ENCODE results near the gene MLN.

The MLN gene

GRCh38 chr6:33771146-33772081 lies 32.4 kb downstream of the MLN start:
- peak in 5 of 6 experiments; percentile 37 to 75 (median 52) for DNase-seq

GRCh38 chr6:33770833-33771145 lies 33.0 kb downstream of the MLN start:
- DNase-seq, result no peak

GRCh38 chr6:33770124-33770832 lies 33.5 kb downstream of the MLN start:
- DNase-seq, result no peak

DNA sequence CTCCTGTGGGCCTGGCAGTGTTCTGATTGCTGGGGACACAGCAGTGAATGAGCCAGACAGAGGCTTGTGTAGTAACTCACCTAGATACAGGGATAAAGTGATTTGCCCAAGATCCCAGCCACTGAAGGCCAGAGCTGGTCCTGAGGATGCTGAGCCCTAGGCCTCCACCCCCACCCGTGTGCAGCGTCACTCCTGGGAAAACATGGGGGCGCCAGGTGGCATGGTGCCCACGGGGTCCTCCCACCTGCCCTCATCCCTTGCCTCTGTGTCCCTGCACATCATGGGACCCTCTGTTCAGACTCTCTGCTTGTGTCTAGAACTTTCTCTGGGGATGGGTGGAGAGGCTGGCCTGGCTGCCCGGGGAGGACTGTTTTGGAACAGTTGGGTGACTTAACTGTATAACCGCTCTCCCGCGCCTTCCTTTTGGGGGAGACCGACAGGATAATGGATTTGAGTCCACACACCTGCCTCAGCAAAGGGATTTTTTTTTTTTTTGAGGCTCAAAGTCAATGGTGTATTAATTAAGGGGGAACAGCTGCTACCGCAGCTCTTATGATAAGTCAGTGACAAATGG lies 34.5 kb downstream of the MLN start:
- no peak for DNase-seq

GRCh38 chr6:33768644-33769120 lies 35.1 kb downstream of the MLN start:
- DNase-seq, result peak; percentile 23 to 65 (median 50)

- DNase-seq, result no peak
Measured at GRCh38 chr6:33766921-33767907, 36.6 kb downstream of the MLN start.

DNA sequence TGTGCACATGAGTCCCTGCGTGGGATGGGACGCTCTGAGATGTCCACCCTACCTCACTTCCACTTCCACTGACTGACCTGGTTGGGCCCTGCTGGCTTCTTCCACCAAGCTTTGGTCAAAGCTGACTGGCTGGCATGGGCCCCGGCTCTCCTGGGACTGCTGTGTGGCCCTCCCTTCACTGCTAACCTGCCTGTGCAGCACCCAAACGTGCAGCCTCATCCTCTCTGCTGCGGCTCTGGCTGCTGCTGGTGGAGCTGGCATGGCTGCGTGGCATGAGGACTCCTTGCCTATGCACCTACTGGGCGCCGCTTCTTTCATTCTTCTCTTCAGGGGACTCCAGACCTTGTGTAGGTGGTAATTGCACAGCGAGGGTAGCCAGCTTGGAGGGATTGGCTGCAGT lies 38.4 kb downstream of the MLN start:
- no peak for DNase-seq

DNA sequence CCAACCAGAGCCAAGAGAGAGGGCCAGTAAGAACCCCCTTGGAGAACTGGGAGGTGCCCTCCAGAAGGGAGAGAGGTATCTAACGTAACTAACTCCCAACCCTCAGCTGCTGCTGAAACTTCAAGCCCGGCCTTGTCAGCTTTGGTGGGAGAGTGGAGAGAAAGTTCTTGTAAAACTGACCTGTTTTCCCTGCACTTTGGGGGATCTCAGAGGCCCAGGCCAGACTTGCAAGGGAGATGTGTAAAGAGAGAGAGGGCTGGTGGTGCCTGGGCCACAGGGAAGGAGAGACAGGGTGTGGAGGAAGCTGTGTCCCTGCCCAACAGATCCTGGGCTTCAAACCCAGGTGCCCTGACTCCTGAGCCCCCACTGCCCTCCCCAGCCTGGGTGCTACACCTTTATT lies 39.8 kb downstream of the MLN start:
- DNase-seq, result no peak

DNA sequence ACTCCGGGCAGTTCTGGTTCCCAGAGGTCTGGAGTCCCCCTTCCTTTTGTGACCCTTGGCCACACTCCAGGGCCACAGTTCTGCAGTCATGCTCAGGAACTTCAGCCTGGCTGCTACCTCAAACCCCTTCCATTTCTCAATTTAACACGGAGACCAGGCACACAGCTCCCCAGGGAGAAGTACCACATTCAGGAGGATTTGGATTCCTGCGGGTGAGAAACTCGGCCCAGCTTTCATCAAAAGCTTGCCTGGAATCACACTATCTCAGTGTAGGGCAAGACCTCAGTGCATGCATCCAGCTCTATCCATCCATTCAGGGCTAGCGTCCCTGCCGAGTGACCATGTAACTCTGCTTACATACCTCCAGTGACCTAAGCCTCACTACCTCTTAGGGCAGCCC lies 40.3 kb downstream of the MLN start:
- DNase-seq, result no peak

DNA sequence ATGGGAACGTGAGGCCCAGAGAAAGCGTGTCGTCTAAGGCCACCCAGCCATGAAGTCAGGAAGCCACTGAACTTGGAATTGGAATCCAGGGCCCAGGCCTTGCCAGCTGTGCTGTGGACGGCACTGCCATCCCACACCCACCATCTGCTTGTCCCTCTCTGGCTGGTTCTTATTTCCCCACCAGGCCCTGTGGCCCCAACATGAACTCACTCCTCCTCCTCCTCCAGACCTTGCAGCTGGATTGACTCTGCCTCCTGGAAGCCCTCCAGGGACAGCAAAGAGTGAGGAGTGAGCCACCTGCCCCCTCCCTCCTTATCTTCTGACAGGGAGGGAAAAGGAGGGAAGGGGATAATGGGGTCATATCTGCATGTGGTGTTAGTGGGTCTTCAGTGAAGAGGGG lies 41.1 kb downstream of the MLN start:
- DNase-seq, result no peak

GRCh38 chr6:33761922-33762629 lies 41.7 kb downstream of the MLN start:
- DNase-seq, result peak in 5 of 6 experiments; percentile 8 to 36 (median 13)

GRCh38 chr6:33761581-33761921 lies 42.3 kb downstream of the MLN start:
- DNase-seq, result no peak

DNA sequence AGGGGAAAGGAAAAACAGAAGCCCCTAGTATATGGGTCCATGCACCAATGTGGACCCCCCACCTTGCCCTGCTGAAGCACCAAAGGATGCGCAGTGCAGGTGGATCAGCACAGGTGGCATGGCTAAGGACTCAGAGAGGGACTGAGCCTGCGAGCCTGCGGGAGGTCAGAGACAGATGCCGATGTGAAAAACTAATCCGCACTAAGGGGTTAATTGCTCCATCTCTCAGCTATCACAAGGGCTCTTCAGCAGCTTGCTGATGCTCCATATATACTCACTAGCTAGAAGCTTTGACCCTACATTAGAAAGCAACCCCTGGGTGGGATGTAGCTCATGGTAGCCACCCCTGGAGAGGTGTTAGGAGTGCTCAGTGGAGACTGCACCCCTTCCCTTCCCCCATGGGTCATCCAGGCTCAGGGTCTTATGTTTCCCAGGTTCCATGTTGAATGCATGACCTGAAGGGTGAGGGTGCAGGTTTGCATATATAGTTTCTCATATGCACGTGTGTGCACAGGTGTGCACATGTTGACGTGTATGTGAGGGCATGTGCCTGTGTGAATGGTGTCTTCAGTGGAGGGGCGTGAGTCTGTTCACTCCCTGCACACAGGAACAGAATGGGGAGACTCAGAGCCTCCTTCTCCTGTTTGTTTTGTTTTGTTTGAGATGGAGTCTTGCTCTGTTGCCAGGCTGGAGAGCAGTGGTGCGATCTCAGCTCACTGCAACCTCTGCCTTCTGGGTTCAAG lies 43.7 kb downstream of the MLN start:
- DNase-seq, result no peak

GRCh38 chr6:33758815-33759216 lies 45.0 kb downstream of the MLN start:
- DNase-seq, result no peak

- DNase-seq, result no peak
Measured at GRCh38 chr6:33757906-33758305, 45.9 kb downstream of the MLN start.

DNA sequence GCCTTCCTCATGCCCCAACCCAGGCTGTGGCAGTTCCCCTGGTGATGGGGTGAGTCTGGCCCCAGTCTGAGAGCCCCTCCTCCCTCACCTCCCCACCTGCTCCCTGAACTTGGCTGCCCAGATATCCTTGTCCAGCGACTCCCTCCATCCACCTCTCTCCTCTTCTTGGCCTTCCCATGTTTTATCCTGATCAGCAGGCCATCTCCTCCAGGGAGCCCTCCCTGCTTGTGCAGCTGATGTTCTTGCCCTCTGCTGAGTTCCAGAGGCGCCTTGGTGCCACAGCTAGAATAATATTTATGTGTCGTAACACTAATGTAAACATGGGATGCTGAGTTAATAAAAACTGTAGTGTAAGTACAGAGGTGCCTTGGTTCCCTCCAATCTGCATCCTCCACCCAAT lies 46.7 kb downstream of the MLN start:
- no peak for DNase-seq

DNA sequence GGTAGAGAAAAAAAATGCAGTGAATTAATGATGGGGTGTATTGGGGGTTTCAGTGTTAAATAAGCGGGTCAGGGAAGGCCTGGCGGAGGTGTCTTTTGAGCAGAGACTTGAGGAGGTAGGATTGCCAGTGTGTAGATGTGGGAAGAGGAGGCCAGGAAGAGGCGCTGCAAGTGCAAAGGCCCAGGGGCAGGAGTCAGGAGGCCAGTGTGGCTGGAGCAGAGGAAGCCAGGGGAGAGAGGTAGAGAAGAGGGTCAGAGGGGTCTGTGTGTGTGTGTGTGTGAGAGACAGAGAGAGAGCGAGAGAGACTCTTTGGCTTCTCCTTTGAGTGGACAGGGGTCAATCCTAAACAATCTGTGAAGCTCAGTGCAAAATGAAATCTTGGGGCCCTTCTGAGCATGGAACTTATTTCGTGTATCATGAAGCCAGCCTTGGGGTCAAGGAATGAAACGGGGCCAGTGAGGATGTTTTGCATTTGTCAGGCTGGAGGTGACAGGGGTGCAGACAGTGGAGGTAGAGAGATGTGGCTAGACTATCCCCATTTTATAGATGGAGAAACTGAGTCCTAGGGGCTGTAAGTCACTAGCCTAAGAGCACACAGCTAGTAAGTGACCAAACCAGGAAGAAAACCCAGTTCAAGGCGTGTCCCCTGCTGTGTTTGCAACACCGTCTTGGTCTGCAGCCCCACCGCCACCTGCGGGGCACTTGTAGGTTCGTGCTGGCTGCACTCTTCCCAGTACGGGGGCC lies 47.4 kb downstream of the MLN start:
- DNase-seq, result no peak

GRCh38 chr6:33755070-33755869 lies 48.5 kb downstream of the MLN start:
- no peak for DNase-seq

- no peak for DNase-seq
Measured at GRCh38 chr6:33754222-33754621, 49.6 kb downstream of the MLN start.

DNA sequence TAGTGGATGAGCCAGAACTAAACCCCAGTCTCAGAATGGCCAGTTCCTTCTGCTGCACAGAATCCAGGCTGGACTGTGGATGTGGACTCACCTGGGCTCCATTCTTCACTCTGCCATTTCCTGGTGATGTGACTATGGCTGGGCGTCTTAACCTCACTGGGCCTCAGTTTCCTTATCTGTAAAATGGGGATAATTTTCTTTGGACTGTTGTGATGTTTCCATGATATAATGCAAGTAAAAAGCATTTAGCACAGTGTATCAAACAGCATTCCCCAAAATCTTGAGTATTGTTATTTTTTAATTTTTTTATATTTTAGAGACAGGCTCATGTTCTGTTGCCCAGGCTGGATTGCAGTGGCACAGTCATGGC lies 51.2 kb downstream of the MLN start:
- DNase-seq, result no peak

All from stimulated activated naive CD4-positive, alpha-beta T cell (primary cell).